MM.1S (cell line): ENCODE measurements around the gene CPAMD8.

Experiments used
- DNase-seq: peaks from one replicate; pipeline ENCODE4 v3.0.0-alpha.2; 2015
- H2AFZ ChIP-seq: fragments of 300-600 bp; sonication (generic); 2 replicates; pipeline ENCODE4 v1.6.0; 2016; ENCODE audit warnings: antibody characterized with exemption, low read length
- H3F3A ChIP-seq: fragments of 300-600 bp; sonication (generic); 2 replicates; pipeline ENCODE4 v1.6.1; 2016; ENCODE audit warnings: mild to moderate bottlenecking, antibody characterized with exemption, low read length, moderate library complexity, mixed read lengths; ENCODE audit not compliant: insufficient read depth
- H3K27ac ChIP-seq: fragments of 300-600 bp; sonication (generic); 2 replicates; pipeline ENCODE4 v1.5.1; 2016; ENCODE audit warnings: mild to moderate bottlenecking, low read length
- H3K27me3 ChIP-seq: fragments of 300-600 bp; sonication (generic); replicated peaks from 2 replicates; pipeline ENCODE4 v1.6.0; 2016; ENCODE audit warnings: low read length; ENCODE audit not compliant: insufficient read depth
- H3K36me3 ChIP-seq: fragments of 300-600 bp; sonication (generic); replicated peaks from 2 replicates; pipeline ENCODE4 v1.6.1; 2016; ENCODE audit warnings: mild to moderate bottlenecking, low read length, mixed read lengths; ENCODE audit not compliant: insufficient read depth
- H3K4me1 ChIP-seq: fragments of 300-600 bp; sonication (generic); 2 replicates; pipeline ENCODE4 v1.6.1; 2016; ENCODE audit warnings: low read length, mixed read lengths
- H3K4me2 ChIP-seq: fragments of 300-600 bp; sonication (generic); 2 replicates; pipeline ENCODE4 v1.6.0; 2016; ENCODE audit warnings: low read depth, low read length
- H3K4me3 ChIP-seq: fragments of 300-600 bp; sonication (generic); 2 replicates; pipeline ENCODE4 v1.5.1; 2016; ENCODE audit warnings: low read length, mixed read lengths
- H3K79me2 ChIP-seq: fragments of 300-600 bp; sonication (generic); 2 replicates; pipeline ENCODE4 v1.6.1; 2016; ENCODE audit warnings: mixed run types, low read length, mixed read lengths
- H3K9ac ChIP-seq: fragments of 300-600 bp; sonication (generic); 2 replicates; pipeline ENCODE4 v1.6.1; 2016; ENCODE audit warnings: low read length, mixed read lengths
- H3K9me2 ChIP-seq: fragments of 300-600 bp; sonication (generic); replicated peaks from 2 replicates; pipeline ENCODE4 v1.6.1; 2016; ENCODE audit warnings: mild to moderate bottlenecking, low read length, mixed read lengths; ENCODE audit not compliant: insufficient read depth
- H3K9me3 ChIP-seq: fragments of 300-600 bp; sonication (generic); replicated peaks from 2 replicates; pipeline ENCODE4 v1.6.1; 2016; ENCODE audit warnings: mild to moderate bottlenecking, low read length, mixed read lengths; ENCODE audit not compliant: insufficient read depth
- H4K20me1 ChIP-seq: fragments of 300-600 bp; sonication (generic); 2 replicates; pipeline ENCODE4 v1.6.1; 2016; ENCODE audit warnings: mild to moderate bottlenecking, low read length, moderate library complexity, mixed read lengths; ENCODE audit not compliant: insufficient read depth
- CTCF ChIP-seq: fragments of 300-600 bp; sonication (generic); IDR thresholded peaks from 2 replicates; pipeline ENCODE4 v1.5.1; 2016; ENCODE audit warnings: antibody characterized with exemption, low read length, mixed read lengths
- EZH2 ChIP-seq: fragments of 300-600 bp; sonication (generic); optimal IDR thresholded peaks from 2 replicates; pipeline ENCODE3; 2017; ENCODE audit warnings: low read depth, mild to moderate bottlenecking, antibody characterized with exemption, low read length, mixed read lengths
- EZH2phosphoT487 ChIP-seq: fragments of 300-600 bp; sonication (generic); IDR thresholded peaks from 2 replicates; pipeline ENCODE4 v1.6.1; 2018; ENCODE audit warnings: antibody characterized with exemption, low read length

CPAMD8 gene

GRCh38 chr19:16860118-16860517 lies 166.5 kb downstream of the CPAMD8 start:
- no peaks in the 10 kb centered on the region for H3K79me2 ChIP-seq
- no peaks in the 10 kb centered on the region; the same call in 1 of the 2 replicates for H3F3A ChIP-seq
- no peaks in the 10 kb centered on the region for H4K20me1 ChIP-seq
- H3K27ac ChIP-seq = no peak overlapping the region
- no peaks in the 10 kb centered on the region for H3K27me3 ChIP-seq
- no peak overlapping the region for H2AFZ ChIP-seq
- no peak for DNase-seq
- no peak overlapping the region for H3K4me3 ChIP-seq
- H3K9me2 ChIP-seq = no peaks in the 10 kb centered on the region
- H3K4me2 ChIP-seq = no peak overlapping the region
- H3K4me1 ChIP-seq = no peaks in the 10 kb centered on the region
- TF ChIP-seq CTCF (no peak), EZH2phosphoT487 (no peak), EZH2 (no peak)
- H3K9me3 ChIP-seq = no peaks in the 10 kb centered on the region
- H3K36me3 ChIP-seq = no peaks in the 10 kb centered on the region
- H3K9ac ChIP-seq = no peak overlapping the region

- Histone ChIP-seq H3K4me1 (no peaks in the 10 kb centered on the region), H3K9me3 (no peaks in the 10 kb centered on the region), H3K27me3 (no peaks in the 10 kb centered on the region), H3K9me2 (no peaks in the 10 kb centered on the region), H3K4me3 (no peak overlapping the region), H4K20me1 (no peaks in the 10 kb centered on the region), H2AFZ (no peak overlapping the region), H3K36me3 (no peaks in the 10 kb centered on the region), H3K4me2 (no peak overlapping the region), H3K79me2 (no peaks in the 10 kb centered on the region), H3K27ac (no peak overlapping the region), H3F3A (no peaks in the 10 kb centered on the region; the same call in 1 of the 2 replicates), H3K9ac (no peak overlapping the region)
- DNase-seq = no peak
- TF ChIP-seq CTCF (no peak), EZH2 (no peak), EZH2phosphoT487 (no peak)
Observed at GRCh38 chr19:16859626-16860025, 167.0 kb downstream of the CPAMD8 start.

GRCh38 chr19:16856091-16856490 lies 170.5 kb downstream of the CPAMD8 start:
- no peak for DNase-seq

More at GRCh38 chr19:16856091-16856490, 170.5 kb downstream of the CPAMD8 start:
- Histone ChIP-seq H3K27ac (no peak overlapping the region), H3K27me3 (no peaks in the 10 kb centered on the region), H3K4me2 (no peak overlapping the region), H3K4me3 (no peak overlapping the region), H3K9ac (no peak overlapping the region), H3K9me3 (no peaks in the 10 kb centered on the region), H3K4me1 (no peaks in the 10 kb centered on the region), H2AFZ (no peak overlapping the region), H3F3A (no peaks in the 10 kb centered on the region), H4K20me1 (no peaks in the 10 kb centered on the region), H3K79me2 (no peaks in the 10 kb centered on the region), H3K36me3 (no peaks in the 10 kb centered on the region), H3K9me2 (no peaks in the 10 kb centered on the region)
- no peak for TF ChIP-seq EZH2phosphoT487
- no peak for TF ChIP-seq EZH2
- TF ChIP-seq CTCF = no peak
